ENCODE measurements around the gene CSAD. TPM values are rescaled to one million over a fixed set of nuclear protein-coding genes. Genes with fewer than 3 reads are reported as not detected.

The CSAD gene, protein sequence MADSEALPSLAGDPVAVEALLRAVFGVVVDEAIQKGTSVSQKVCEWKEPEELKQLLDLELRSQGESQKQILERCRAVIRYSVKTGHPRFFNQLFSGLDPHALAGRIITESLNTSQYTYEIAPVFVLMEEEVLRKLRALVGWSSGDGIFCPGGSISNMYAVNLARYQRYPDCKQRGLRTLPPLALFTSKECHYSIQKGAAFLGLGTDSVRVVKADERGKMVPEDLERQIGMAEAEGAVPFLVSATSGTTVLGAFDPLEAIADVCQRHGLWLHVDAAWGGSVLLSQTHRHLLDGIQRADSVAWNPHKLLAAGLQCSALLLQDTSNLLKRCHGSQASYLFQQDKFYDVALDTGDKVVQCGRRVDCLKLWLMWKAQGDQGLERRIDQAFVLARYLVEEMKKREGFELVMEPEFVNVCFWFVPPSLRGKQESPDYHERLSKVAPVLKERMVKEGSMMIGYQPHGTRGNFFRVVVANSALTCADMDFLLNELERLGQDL
- 2.5 and 7.5 TPM in 2 replicates for total RNA-seq (2014; rRNA removed; shearing (Covaris generic))

DNA sequence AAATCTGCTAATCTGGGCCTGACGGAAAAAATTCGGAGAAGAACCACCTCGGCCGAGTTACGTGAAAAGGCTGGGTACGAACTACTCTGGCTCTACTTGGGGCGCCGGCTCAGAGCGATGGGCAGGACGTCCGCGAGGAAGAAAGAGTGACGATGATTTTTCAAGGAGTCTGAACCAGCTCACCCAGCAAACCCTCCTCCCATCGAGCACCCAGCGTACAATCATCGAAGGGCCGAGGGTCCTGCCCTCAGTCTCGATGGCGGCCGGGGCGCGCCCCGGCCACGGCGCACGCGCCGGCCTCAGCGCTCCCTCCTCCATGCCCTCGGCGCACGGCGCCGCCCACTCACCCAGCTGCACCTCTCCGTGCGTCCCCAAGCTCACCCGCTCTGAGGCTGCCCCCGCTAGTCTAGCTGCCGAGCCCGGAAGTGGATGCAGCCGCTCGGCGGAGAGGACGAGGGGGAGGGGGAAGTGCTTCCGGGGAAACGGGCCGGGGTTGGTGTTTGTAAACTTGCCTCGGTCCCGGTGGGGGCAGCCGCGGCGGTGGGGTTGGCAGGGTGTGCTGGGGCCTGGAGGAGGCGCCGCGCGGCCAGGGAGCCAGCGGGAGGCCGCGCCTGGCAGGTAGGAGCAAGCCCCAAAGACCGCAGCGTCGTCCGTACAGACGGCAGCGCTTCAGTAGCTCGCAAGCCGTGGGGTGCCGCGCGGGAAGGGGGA, at the start of gene CSAD, which contains the start of gene ZNF740:
CSAD (minus strand) TSS at position 706 of the 711 bp plus-strand sequence. CDS start 7,455 bp downstream, outside the sequence.
ZNF740 (plus strand) TSS at position 503 of the 711 bp plus-strand sequence. CDS start 1,262 bp downstream, outside the sequence.
- Histone ChIP-seq H3K9me3 (replicated peaks) (no peaks in the 10 kb centered on the region), H3K36me3 (peaks cover 35% of the 10 kb centered on the region), H3K27me3 (replicated peaks) (no peaks in the 10 kb centered on the region), H3K4me1 (replicated peaks) (peaks cover 14% of the 10 kb centered on the region), H3K27ac (peak within 1 kb of the TSS; percentile 34), H3K4me3 (peak within 1 kb of the TSS; percentile 55)
- DNase-seq (ENCODE audit: low read depth in 1 of 2, low spot score in 2 of 2), result peak; percentile 94 to 99

DNA sequence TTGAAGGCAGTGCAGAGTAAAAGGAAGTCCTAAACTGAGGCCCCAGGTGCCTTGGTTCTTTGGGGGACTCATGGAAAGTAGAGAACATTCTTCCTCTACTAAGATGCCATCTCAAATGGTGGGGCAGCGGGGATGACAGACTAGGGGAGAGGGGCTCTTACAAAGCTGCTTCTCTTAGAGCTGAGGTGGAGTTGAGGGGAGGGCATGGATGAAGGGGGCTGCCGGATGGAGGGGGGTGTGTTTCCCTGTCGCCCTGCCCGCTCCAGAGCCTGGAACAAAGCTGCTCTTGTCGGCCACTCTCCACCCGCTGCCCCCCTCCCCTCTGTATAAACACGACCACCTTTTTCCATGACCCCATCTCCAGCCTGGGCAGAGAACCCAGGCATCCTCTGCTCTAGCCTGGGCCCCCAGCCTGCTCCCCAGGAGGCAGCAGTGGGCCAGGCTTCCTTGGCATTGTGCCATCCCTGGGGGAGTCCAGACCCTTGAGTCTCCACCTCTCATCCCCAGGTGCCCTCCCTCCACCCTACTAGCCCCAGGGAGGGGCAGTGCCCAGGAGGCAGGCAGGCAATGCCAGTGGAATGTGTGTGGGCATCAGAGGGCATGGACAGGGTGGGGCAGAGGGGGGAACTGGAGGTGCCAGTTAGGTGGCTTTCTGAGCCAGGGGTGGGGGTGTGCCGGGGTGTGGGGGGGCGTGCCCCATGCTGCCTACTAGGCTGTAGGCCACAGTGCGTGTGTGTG, 49.6 kb upstream of the CSAD start:
- H3K9me3 ChIP-seq (replicated peaks), result no peaks in the 10 kb centered on the region
- no peak overlapping the region for H3K27ac ChIP-seq
- H3K4me1 ChIP-seq (replicated peaks), result peaks cover 29% of the 10 kb centered on the region
- H3K4me3 ChIP-seq, result no peak overlapping the region
- 0 out of 2 replicates have a peak, but pooled peaks cover 4% of the 10 kb centered on the region for H3K36me3 ChIP-seq
- no peak for DNase-seq (ENCODE audit: low read depth in 1 of 2, low spot score in 2 of 2)
- no peaks in the 10 kb centered on the region for H3K27me3 ChIP-seq (replicated peaks)

DNA sequence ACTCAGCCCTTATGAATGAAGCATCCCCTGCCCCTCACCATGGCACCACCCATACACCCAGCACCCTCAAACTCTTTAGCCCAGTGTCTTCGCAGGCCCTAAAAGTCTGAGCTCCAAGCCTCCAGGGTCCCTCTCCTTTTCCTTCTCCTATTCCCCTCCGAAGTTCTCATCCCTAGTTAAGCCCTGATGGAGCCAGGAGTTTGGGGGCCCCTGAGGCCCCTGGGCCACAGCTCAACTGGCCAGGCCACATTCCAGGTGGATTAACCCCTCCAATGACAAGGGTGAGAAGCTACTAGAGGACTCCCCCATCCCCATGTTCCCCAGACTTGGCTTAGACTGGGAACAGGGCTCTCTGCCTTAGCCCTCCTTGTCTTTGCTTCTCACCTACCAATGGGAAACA, 48.7 kb upstream of the CSAD start:
- Histone ChIP-seq H3K9me3 (replicated peaks) (no peaks in the 10 kb centered on the region), H3K27me3 (replicated peaks) (no peaks in the 10 kb centered on the region), H3K27ac (no peak overlapping the region), H3K4me1 (replicated peaks) (peaks cover 31% of the 10 kb centered on the region), H3K36me3 (0 out of 2 replicates have a peak, but pooled peaks cover 4% of the 10 kb centered on the region), H3K4me3 (no peak overlapping the region)
- no peak for DNase-seq (ENCODE audit: low read depth in 1 of 2, low spot score in 2 of 2)

DNA sequence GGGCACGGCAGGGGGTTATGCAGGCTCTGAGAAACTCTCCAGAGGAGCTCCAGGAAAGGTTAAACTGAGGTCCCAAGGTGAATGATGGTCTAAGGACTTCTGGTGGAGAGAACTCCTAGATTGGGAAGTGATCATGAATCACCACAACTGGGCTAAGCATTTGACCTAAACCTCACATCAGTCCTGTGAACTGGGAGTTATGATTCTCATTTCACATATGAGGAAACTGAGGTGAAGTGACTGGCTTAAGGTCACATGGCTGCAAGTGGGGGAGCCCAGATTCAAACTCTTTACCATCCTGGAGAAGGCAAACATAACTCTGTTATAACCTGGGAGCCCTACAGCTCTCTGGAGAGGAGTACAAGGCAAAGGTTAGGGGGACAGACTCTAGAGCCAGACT, 47.1 kb upstream of the CSAD start:
- Histone ChIP-seq H3K36me3 (0 out of 2 replicates have a peak, but pooled peaks cover 4% of the 10 kb centered on the region), H3K4me3 (no peak overlapping the region), H3K4me1 (replicated peaks) (peaks cover 34% of the 10 kb centered on the region), H3K27ac (no peak overlapping the region), H3K9me3 (replicated peaks) (no peaks in the 10 kb centered on the region), H3K27me3 (replicated peaks) (no peaks in the 10 kb centered on the region)
- DNase-seq (ENCODE audit: low read depth in 1 of 2, low spot score in 2 of 2), result no peak

DNA sequence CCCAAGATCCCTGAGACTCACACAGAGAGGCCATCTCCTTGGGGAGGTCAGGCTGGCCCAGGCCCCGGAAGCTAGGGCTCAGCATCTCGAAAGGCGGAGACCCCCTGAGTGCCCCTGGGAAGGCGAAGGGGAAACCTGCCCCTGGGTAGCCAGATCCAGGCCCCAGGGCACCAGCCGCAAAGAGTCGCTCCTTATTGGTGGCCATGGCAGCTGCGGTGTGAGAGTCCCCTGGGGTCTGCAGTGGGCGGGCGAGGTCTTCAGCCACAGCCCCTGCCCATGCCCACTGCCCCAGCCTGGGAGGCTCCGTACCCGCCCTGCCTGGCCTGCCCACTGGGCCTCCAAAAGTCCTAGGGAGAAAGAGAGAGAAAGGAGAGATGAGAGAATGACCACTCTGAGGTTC, 46.6 kb upstream of the CSAD start:
- no peaks in the 10 kb centered on the region for H3K27me3 ChIP-seq (replicated peaks)
- no peak for DNase-seq (ENCODE audit: low read depth in 1 of 2, low spot score in 2 of 2)
- 0 out of 2 replicates have a peak, but pooled peaks cover 4% of the 10 kb centered on the region for H3K36me3 ChIP-seq
- H3K4me3 ChIP-seq, result no peak overlapping the region
- H3K27ac ChIP-seq, result no peak overlapping the region
- peaks cover 34% of the 10 kb centered on the region for H3K4me1 ChIP-seq (replicated peaks)
- H3K9me3 ChIP-seq (replicated peaks), result no peaks in the 10 kb centered on the region

DNA sequence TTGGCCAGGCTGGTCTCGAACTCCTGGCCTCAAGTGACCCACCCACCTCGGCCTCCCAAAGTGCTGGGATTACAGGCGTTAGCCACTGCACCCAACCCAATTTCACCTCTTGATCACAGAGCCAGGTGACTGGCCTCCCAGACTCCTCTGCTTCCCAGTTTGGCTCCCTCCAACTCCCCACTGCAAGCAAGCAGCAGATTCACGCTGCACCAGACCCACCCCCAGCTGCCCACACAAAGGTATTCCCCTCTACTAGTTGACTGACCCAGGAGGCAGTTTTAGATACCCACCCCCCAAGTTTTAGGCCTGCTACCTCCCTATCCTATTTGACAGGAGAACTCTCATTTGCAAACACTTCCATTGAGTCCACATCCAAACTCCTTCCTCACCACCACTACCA, 46.1 kb upstream of the CSAD start:
- DNase-seq (ENCODE audit: low read depth in 1 of 2, low spot score in 2 of 2), result no peak
- no peaks in the 10 kb centered on the region for H3K27me3 ChIP-seq (replicated peaks)
- H3K4me3 ChIP-seq, result no peak overlapping the region
- 0 out of 2 replicates have a peak, but pooled peaks cover 4% of the 10 kb centered on the region for H3K36me3 ChIP-seq
- no peak overlapping the region for H3K27ac ChIP-seq
- H3K9me3 ChIP-seq (replicated peaks), result no peaks in the 10 kb centered on the region
- H3K4me1 ChIP-seq (replicated peaks), result peaks cover 38% of the 10 kb centered on the region

DNA sequence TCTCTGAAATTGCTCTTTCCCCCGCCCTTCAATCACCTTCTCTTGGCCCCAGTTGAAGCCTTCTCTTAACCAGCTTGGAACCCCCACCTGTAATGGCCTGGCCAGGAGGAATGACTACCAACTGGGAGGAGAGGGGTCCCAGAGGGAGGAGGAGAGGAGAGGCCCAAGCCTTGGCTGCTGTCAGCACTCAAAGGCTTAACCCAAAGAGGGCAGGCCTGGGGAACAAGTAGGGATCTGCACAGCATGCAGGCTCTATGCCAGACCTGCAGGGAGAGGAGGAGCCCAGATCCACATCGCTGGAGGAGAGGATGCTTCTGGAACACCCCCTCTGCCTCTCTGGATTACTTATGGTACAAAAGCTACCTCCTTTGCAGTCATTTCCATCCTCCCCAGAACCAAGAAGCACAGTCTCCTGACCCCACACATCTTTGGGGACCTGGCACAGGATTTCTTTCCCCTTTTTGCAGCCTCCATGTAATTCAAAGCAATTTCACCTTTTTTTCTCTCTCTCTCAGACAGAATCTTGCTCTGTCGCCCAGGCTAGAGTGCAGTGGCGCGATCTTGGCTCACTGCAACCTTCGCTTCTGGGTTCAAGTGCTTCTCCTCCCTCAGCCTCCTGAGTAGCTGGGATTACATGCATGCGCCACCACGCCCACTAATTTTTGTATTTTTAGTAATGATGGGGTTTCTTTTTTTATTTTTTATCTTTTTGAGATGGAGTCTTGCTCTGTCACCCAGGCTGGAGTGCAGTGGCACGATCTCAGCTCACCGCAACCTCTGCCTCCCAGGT, 45.1 kb upstream of the CSAD start:
- Histone ChIP-seq H3K9me3 (replicated peaks) (no peaks in the 10 kb centered on the region), H3K36me3 (0 out of 2 replicates have a peak, but pooled peaks cover 4% of the 10 kb centered on the region), H3K27ac (no peak overlapping the region), H3K4me3 (no peak overlapping the region), H3K27me3 (replicated peaks) (no peaks in the 10 kb centered on the region), H3K4me1 (replicated peaks) (peaks cover 35% of the 10 kb centered on the region)
- DNase-seq (ENCODE audit: low read depth in 1 of 2, low spot score in 2 of 2), result no peak

DNA sequence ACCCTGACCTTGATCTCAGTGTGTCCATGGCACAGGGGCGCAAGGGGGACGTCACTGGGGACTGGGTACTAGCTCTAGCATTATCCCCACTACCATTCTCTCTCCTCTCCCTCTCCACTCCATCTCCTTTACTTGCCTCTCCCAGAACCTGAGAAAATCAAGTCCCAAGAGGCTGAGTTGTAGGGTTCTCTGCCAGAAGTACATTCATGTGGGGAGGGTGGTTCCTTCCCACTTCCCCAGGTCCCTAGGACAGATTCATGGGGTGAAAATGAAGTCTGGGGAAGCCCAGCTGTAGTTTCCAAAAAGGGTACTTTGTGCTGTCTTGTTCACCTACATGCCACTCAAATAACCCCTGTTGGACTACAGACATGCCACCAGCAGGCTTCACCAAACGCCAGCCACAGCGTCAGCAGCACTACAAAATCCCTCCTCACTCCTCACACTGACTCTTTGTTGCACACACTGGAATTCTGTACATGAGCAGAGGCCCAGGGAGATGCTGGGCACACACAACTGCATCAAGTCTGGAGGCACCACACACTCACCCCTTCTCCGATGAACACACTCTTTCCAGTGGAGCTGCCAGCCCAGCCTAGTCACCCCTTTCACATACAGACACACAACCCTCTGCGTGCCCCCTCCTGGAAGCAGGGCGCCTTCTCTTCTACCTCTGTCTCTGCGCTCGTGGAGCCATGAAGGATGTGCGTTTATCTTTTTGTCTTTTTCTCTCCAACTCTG, 44.3 kb upstream of the CSAD start:
- Histone ChIP-seq H3K4me1 (replicated peaks) (peaks cover 39% of the 10 kb centered on the region), H3K27ac (no peak overlapping the region)

DNA sequence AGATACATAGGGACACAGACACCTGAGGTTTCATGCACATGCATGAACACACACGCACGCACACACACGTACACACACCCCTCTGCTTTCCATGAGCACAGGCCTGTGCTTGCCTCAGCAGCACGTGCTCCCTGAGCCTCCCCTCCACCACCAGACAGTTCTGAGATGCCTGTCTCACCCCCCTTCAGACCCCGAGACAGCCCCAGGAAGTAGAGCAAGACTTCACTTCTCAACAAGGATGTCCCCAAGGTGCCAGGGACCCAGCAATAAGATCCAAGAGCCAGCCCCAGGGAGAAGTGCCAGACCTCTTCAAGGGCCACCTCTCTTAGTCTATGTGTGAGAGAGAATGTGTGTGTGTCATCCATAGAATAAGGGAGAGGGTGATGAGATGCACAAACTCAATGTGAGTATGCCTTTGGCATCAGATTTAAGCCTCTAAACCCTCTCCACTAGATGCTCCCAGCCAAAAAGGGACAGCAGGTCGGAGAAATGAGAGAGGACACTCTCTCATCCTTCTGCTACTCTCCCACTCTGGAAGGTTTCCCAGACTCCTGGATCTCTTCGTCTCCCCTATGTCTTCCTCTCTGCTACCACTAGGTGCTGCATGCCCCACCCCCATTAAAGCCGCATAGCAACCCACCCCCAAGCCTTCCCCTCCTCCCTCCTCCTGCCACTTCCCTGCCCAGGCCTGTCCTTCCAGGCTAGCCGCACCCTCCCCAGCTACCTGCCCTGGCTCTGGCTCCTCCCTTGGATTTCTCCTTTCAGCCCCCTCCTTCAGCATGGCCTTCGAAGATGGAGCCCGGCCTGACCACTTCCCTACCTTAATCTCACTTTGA, 43.6 kb upstream of the CSAD start:
- DNase-seq (ENCODE audit: low read depth in 1 of 2, low spot score in 2 of 2), result no peak
- H3K4me3 ChIP-seq, result no peak overlapping the region
- H3K4me1 ChIP-seq (replicated peaks), result peaks cover 45% of the 10 kb centered on the region
- 0 out of 2 replicates have a peak, but pooled peaks cover 4% of the 10 kb centered on the region for H3K36me3 ChIP-seq
- no peak overlapping the region for H3K27ac ChIP-seq
- H3K27me3 ChIP-seq (replicated peaks), result no peaks in the 10 kb centered on the region
- no peaks in the 10 kb centered on the region for H3K9me3 ChIP-seq (replicated peaks)

More for the DNA sequence above, 44.3 kb upstream of the CSAD start:
- Histone ChIP-seq H3K27me3 (replicated peaks) (no peaks in the 10 kb centered on the region), H3K36me3 (0 out of 2 replicates have a peak, but pooled peaks cover 4% of the 10 kb centered on the region), H3K9me3 (replicated peaks) (no peaks in the 10 kb centered on the region), H3K4me3 (no peak overlapping the region)
- DNase-seq (ENCODE audit: low read depth in 1 of 2, low spot score in 2 of 2), result no peak

DNA sequence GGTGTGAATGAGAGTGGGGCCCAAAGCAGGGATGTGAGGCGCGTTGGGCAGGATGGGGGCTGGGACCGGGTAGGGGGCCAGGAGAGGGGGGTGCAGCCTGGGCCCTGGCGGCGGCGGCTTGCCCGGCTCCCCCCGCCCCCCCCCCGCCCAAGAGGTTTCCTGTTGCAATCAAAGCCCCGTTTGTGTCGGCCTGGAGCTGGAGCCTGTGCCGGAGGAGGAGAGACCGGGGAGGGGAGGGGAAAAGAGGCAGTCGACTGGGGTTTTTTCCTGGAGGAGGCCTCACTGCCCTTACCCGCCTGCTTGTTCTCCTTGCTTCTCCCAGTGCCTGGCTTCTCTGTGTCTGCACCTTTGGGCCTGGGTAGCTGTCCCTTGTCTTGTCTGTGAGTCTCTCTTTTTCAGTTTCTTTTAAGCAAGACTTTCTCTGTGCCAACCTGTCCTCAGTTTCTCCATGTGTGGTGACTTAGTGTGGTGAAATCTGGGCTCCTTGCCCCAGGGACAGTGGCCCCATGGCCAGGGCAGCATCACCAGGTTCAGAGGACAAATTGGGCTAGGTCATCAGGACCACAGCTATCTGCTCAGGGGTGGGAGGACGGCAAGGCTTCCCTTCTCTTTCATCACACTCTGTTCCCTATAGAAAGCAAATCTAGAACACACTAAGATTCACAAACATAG, 42.8 kb upstream of the CSAD start:
- peak in 1 of 2 experiments; percentile 15 for DNase-seq (ENCODE audit: low read depth in 1 of 2, low spot score in 2 of 2)
- no peak overlapping the region for H3K4me3 ChIP-seq
- peaks cover 49% of the 10 kb centered on the region for H3K4me1 ChIP-seq (replicated peaks)

DNA sequence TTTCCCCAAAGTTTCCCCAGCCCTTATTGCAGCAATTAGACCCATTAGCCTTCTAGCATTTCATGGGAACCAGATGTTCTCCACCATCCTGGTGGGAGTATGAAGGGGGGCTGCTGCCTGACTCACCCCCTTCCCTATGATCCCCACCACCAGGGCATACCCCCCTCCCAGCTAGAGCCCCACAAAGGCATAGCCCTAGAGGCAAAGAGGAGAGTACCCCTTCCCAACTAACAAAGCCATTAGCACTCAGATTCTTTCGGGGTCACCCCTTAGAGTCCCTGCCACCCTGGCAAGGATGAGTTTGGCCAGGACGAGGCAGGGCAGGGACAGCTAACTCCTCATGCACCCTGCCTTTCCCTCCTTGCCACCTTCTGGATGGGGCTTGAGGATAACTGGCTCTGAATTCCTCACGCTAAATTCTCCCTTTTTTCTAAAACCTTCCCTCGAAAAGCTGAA, 42.1 kb upstream of the CSAD start:
- no peaks in the 10 kb centered on the region for H3K27me3 ChIP-seq (replicated peaks)
- no peaks in the 10 kb centered on the region for H3K36me3 ChIP-seq
- H3K4me1 ChIP-seq (replicated peaks), result peaks cover 49% of the 10 kb centered on the region
- no peak overlapping the region for H3K4me3 ChIP-seq
- no peak overlapping the region for H3K27ac ChIP-seq
- no peaks in the 10 kb centered on the region for H3K9me3 ChIP-seq (replicated peaks)
- DNase-seq (ENCODE audit: low read depth in 1 of 2, low spot score in 2 of 2), result no peak

More for the DNA sequence above, 42.8 kb upstream of the CSAD start:
- Histone ChIP-seq H3K27me3 (replicated peaks) (no peaks in the 10 kb centered on the region), H3K36me3 (0 out of 2 replicates have a peak, but pooled peaks cover 4% of the 10 kb centered on the region), H3K9me3 (replicated peaks) (no peaks in the 10 kb centered on the region), H3K27ac (no peak overlapping the region)

Data from SJSA1 (cell line).